Stimulated activated CD4-positive, alpha-beta T cell treated with anti-CD3 and anti-CD28 coated beads, Interleukin-1b, Interleukin-23, amount 100 ng/mL, for 48 hours (primary cell): ENCODE results near the gene ANKRD49.
"Not testable (repeated sequence)": the region's sequence is repeated elsewhere in the genome, so short reads cannot be mapped to it uniquely, and the experiment has no call there.

Experiments
- DNase-seq: peaks from one replicate; pipeline ENCODE4 v3.0.0-alpha.2; 2020

ANKRD49 gene, protein sequence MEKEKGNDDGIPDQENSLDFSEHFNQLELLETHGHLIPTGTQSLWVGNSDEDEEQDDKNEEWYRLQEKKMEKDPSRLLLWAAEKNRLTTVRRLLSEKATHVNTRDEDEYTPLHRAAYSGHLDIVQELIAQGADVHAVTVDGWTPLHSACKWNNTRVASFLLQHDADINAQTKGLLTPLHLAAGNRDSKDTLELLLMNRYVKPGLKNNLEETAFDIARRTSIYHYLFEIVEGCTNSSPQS

GRCh38 chr11:94493281-94494125 lies at the start of gene ANKRD49, which contains the start of gene MRE11:
TSS of gene ANKRD49 (plus strand) at chr11:94493984. CDS start at chr11:94496694, 2,710 bp downstream.
TSS of gene MRE11 (minus strand) at chr11:94493844. CDS start at chr11:94492801, 1,043 bp downstream.
- peak; percentile 97 for DNase-seq

GRCh38 chr11:94445641-94446040 lies 48.1 kb upstream of the ANKRD49 start:
- DNase-seq = no peak

DNA sequence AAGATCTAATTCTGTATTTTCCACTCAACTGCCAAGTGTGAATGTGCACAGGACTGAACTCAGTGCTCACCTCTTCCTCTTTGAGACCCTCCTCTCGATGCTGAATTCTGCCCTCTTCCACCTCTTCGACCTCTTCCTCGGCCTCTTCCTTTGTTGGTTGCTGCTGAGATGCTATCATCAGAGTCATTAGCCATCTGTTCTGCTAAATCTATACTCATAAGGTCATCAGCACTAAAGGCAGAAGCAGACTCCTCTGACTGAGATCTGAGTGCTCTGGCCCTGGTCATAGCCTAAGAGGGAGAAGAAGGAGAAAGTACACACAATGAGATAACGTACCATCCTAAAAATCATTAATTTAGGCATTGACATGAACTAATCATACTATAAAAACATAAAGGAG lies 46.6 kb upstream of the ANKRD49 start:
- DNase-seq = no peak

GRCh38 chr11:94449029-94449428 lies 44.8 kb upstream of the ANKRD49 start:
- DNase-seq = no peak

- DNase-seq = no peak
Observed at GRCh38 chr11:94449437-94449836, 44.3 kb upstream of the ANKRD49 start.

DNA sequence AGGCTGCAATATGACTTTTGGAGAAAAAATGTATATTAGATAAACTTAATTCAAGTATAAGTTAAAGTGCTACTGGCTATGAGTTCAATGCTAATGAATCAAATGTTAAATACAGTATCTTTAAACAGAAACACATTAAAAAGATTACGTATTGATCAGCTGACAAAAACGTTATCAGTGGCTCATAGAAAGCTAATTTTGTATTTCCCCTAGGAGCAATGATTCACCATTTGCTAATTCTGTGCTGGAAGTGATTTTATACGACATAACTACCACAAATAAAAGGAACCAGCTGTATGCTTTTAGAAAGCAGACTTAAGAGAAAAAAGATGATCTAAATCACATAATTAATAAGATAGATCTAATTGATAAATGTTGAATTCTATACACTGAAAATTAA lies 43.7 kb upstream of the ANKRD49 start:
- no peak for DNase-seq

DNA sequence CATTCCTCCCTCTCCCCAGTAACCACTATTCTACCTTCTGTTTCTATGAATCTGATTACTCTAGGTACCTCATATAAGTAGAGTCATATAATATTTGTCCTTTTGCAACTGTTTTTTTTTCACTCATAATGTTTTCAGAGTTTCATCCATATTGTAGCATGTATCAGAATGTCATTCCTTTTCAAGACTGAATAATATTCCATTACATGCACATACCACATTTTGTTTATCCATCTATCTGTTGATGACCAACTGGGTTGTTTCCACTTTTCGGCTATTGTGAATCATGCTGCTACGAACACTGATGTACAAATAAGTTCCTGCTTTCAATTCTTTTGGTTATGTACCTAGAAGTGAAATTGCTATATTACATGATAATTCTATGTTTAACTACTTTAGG lies 40.8 kb upstream of the ANKRD49 start:
- no peak for DNase-seq

GRCh38 chr11:94454301-94454700 lies 39.5 kb upstream of the ANKRD49 start:
- DNase-seq = no peak

GRCh38 chr11:94455861-94456260 lies 37.9 kb upstream of the ANKRD49 start:
- DNase-seq = no peak

DNA sequence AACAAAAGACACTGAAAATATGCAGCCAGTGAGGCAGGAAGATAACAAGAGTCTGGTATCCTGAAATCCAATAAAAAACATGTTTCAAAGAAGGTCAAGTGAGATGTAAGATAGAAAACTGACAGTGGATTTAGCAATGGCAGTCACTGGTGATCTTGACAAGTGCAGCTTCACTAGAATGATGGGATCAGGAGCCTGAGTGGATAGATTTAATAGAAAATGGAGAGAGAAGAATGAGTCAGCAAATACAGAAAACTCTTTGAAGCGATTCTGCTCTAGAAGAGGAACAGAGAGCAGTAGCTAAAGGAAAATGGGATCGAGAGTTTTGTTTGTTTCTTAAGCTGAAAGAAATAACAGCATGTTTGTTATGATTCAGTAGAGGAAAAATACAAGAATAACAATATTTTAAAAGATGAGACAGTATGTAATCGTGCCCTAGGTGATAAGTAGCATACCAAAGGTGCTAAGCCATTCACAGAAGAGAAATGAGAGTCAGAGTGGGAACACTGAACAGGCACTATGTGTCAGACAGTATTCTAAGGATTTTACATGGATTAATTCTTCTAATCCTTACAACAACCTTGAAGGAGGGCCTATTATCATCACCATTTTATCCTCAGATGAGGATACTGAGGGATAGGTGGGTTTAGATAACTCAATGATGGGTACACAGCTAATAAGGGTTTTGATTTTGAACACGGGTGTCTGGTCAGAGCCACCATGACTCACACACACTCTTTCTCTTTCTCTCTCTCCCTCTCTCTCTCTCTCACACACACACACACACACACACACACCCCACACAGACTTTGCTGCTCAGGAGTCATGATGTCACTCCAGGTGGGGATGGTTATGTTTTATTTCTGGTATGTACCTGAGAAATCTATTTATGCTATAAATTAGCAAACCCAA lies 36.4 kb upstream of the ANKRD49 start:
- DNase-seq = no peak

DNA sequence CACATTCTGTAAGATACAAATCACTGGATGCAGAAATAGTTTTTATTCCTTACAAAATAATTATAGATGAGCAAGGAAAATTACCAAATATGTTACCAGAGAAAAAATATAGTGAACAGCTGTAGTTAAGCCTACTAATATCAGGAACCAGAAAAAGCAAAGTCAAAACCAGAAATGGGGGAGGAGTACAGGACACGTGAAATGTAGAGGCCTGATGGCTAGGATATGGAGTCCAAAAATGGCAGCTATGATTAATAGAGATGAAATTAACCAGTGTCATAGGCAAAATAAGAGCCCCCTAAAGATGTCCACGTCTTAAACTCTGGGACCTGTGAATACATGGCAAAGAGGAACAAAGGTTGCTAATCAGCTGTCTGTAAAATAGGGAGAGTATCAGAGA lies 34.2 kb upstream of the ANKRD49 start:
- no peak for DNase-seq

DNA sequence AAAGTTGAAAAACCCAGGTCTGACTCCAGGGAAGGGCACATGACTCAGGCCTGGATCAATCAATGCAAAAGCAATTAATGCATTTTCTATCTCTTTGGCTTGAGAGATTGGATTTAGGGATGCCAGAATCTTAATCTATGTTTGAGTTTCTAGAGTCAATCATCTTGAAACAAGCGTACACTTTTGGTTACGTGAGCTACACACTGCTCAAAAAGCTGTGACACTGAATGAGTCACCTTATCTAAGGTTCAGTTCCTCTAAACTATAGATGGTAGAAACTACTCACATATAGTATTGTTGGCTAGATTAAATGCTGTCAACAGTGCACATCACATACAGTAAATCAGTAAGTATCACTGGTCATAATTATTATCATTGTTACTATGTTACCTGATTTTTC lies 24.4 kb upstream of the ANKRD49 start:
- DNase-seq = no peak

DNA sequence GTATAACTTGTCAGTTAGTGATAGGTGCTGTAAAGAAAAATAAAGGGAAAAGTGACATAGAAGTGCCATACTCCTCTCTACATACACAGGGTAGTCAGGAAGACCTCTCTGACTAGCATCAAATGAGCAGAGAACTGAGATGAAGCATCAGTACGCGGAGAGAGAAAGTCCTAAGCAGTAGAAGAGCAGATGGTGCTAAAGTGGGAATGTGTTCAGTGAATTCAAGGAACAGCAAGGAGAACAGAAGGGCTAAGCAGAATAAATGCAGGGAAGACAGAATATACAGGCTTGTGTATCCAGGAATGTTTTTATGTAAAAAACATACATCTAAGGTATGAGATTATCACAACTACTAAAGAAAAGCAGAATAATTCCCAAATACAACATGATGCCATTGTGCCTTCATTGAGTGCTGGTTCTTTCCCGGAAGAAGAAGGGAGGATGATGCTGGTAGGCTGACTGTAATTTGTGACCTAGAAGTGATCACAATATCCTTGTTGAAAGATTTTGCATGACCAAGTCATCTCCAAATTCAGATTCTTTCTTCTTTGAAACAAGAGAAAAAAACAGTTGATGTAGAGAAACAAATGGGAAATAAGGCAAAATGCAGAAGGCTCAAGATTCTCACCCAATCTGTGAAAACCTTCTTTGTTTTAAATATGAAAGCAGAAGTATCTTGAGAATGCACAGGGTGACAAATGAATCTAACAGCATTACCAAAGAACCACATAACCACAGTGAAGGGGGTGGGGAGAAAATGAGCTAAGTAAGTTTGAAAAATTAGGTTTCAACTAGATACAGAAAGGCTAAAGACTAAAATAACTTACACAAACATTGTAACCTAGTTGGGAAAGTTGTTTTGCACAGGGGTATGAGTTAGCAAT lies 20.6 kb upstream of the ANKRD49 start:
- no peak for DNase-seq

GRCh38 chr11:94477624-94478023 lies 16.2 kb upstream of the ANKRD49 start:
- DNase-seq = no peak

GRCh38 chr11:94481342-94481741 lies 12.4 kb upstream of the ANKRD49 start:
- DNase-seq = no peak

- DNase-seq = no peak
Observed at GRCh38 chr11:94486068-94486467, 7.7 kb upstream of the ANKRD49 start.

- DNase-seq = no peak
Observed at GRCh38 chr11:94494126-94494680, 419 bp downstream of the ANKRD49 start.

- DNase-seq = no peak
Observed at GRCh38 chr11:94500181-94500580, 6.4 kb downstream of the ANKRD49 start.

DNA sequence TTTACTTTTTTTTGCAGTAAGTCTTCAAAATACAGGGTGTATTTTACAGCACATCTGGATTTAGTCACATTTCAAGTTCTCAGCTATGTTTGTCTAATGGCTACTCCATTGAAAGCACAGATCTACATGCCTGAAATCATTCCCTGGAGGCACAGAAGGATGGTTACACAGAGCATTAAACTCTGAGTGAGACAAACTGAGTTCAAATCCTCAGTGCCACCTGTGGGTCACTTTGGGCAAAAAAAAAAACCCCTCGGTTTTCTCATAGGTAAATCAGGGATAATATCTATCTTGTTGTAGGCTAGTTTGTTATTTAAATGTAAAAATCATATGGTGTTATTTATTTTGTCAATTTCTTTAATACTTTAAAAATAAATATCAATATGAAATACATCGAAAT lies 7.7 kb downstream of the ANKRD49 start:
- DNase-seq = no peak

DNA sequence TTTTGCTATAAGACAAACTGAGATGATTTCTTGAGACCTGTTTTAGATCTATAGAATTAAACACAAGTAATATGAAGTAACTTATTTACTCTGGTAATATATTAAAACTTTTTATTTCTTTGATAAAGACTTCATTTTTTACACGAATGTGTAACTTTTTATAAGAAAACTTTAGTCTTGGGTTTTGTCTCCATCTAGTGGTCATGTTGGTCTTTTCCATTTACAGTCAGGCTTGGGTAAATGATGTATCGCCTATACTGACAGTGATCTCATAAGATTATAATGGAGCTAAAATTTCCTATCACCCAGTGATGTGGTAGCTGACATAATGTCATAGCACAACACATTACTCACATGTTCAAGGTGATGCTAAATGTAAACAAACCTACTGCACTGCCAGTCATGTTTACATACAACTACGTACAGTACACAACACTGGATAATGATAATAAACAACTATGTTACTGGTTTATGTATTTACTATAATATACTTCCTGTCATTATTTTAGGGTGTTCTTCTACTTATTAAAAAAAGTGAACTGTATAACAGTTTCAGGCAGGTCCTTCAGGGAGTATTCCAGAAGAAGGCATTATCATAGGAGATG lies 11.0 kb downstream of the ANKRD49 start:
- DNase-seq = no peak

GRCh38 chr11:94506513-94506912 lies 12.7 kb downstream of the ANKRD49 start:
- not testable (repeated sequence) for DNase-seq
